Tibial nerve (tissue), 4 donors: Measurements from ENCODE around the gene OR52B6. TPM values are rescaled to one million over a fixed set of nuclear protein-coding genes. Genes with fewer than 3 reads are reported as not detected.

Source experiments
- DNase-seq, 2 donors: peaks; one replicate each; pipeline ENCODE4 v3.0.0-alpha.2; 2019; ENCODE audit warnings: low spot score in 2 of 2
- H3K27ac ChIP-seq, 4 donors: fragments of 200-600 bp; sonication (generic) in 3 of 4; one replicate each; pipeline ENCODE4 v1.5.1; 2017 to 2019; ENCODE audit warnings: mild to moderate bottlenecking in 1 of 4
- H3K27me3 ChIP-seq, 2 donors: fragments of 200-600 bp; sonication (generic) in 1 of 2; one replicate each; pipeline versions ENCODE4 v1.5.1 to v1.6.0; 2017 to 2019
- H3K36me3 ChIP-seq, 3 donors: fragments of 200-600 bp; sonication (generic); one replicate each; pipeline ENCODE4 v1.5.1; 2018 to 2019
- H3K4me1 ChIP-seq, 4 donors: fragments of 200-600 bp; sonication (generic) in 3 of 4; one replicate each; pipeline ENCODE4 v1.5.1; 2017 to 2019
- H3K4me3 ChIP-seq, 4 donors: fragments of 200-600 bp; sonication (generic) in 3 of 4; one replicate each; pipeline ENCODE4 v1.5.1; 2017 to 2019; ENCODE audit warnings: mild to moderate bottlenecking in 1 of 4, moderate library complexity in 1 of 4
- H3K9me3 ChIP-seq, 4 donors: fragments of 200-600 bp; sonication (generic) in 3 of 4; one replicate each; pipeline ENCODE4 v1.5.1; 2017 to 2019
- CTCF ChIP-seq, 5 experiments: fragments of 200-600 bp in 3 of 5; fragments of 450-650 bp in 2 of 5; sonication (generic) in 3 of 5; IDR thresholded peaks; one replicate each; pipeline ENCODE4 v1.5.1; 2016 to 2019; ENCODE audit warnings: antibody characterized with exemption in 5 of 5, mild to moderate bottlenecking in 3 of 5, moderate library complexity in 2 of 5
- EP300 ChIP-seq, 2 donors: sonication (generic); formaldehyde crosslinking; IDR thresholded peaks; one replicate each; pipeline ENCODE4 v1.6.1; 2017; ENCODE audit warnings: antibody characterized with exemption in 2 of 2, mild to moderate bottlenecking in 1 of 2
- POLR2A ChIP-seq, 2 donors: fragments of 450-650 bp; IDR thresholded peaks; one replicate each; pipeline ENCODE4 v1.6.1; 2017; ENCODE audit warnings: antibody characterized with exemption in 2 of 2, mild to moderate bottlenecking in 2 of 2, moderate library complexity in 2 of 2
- WGBS, 2 donors: methylation state at CpG; one replicate each; pipeline ENCODE4 v1.1.5; 2018; 5-methylcytosine and 5-hydroxymethylcytosine counted together
- total RNA-seq, 4 donors: library from RNA; depleted of rRNA; stranded (reverse); fragments of >200 nt; gene quantifications; one replicate each; pipeline ENCODE4 v1.1.0, GENCODE V29; 2016

OR52B6 gene
- total RNA-seq, 4 donors from 2014 or later, result not detected

- H3K27me3 ChIP-seq, result no peaks in the 10 kb centered on the region
- peak within 1 kb of the TSS; percentile 37 to 64 (median 56) for H3K4me3 ChIP-seq
- peaks cover 0 to 5% (median 0%) of the 10 kb centered on the region in 3 donors for H3K36me3 ChIP-seq
- H3K4me1 ChIP-seq, result peaks cover 0 to 41% (median 19%) of the 10 kb centered on the region in 4 donors
- DNase-seq, result peak; percentile 33 to 64
- 17% methylated on average over 7 of the region's 7 CpGs for WGBS, 2 donors
- no peaks in the 10 kb centered on the region for H3K9me3 ChIP-seq
- H3K27ac ChIP-seq, result peak within 1 kb of the TSS; percentile 32 to 85 (median 74)
- TF ChIP-seq POLR2A (IDR thresholded peaks at IDR 0.05), result peak in 1 of 2 donors; percentile 10
- no peak for TF ChIP-seq CTCF (IDR thresholded peaks at IDR 0.05)
- TF ChIP-seq EP300 (IDR thresholded peaks at IDR 0.05), result peak in 1 of 2 donors; percentile 53
Observed at GRCh38 chr11:5624489-5625279, 44.0 kb downstream of the OR52B6 start, which contains the start of gene TRIM34. Gene TRIM34, plus strand, starts transcription at chr11:5625001. Its CDS starts 7,331 bp downstream, at chr11:5632332.

- H3K4me1 ChIP-seq, result peaks cover 0 to 41% (median 19%) of the 10 kb centered on the region in 4 donors
- peaks cover 0 to 8% (median 0%) of the 10 kb centered on the region in 3 donors for H3K36me3 ChIP-seq
- no peaks in the 10 kb centered on the region for H3K9me3 ChIP-seq
- peak overlapping the region; percentile 32 to 85 (median 74) for H3K27ac ChIP-seq
- DNase-seq, result no peak
- no peaks in the 10 kb centered on the region for H3K27me3 ChIP-seq
- TF ChIP-seq CTCF (IDR thresholded peaks at IDR 0.05) (no peak), POLR2A (IDR thresholded peaks at IDR 0.05) (no peak), EP300 (IDR thresholded peaks at IDR 0.05) (no peak)
- WGBS, 2 donors, result 6 to 12% methylated on average over 4 of the region's 4 CpGs
- H3K4me3 ChIP-seq, result peak overlapping the region; percentile 37 to 64 (median 56)
Observed at GRCh38 chr11:5625281-5625680, 44.6 kb downstream of the OR52B6 start.

- WGBS, 2 donors, result 57 to 65% methylated on average over 5 of the region's 5 CpGs
- Histone ChIP-seq H3K27ac (peak overlapping the region in 1 of 4 donors; percentile 85), H3K27me3 (no peaks in the 10 kb centered on the region), H3K4me1 (peaks cover 0 to 35% (median 15%) of the 10 kb centered on the region in 4 donors), H3K9me3 (no peaks in the 10 kb centered on the region), H3K36me3 (peaks cover 0 to 8% (median 0%) of the 10 kb centered on the region in 3 donors), H3K4me3 (no peak overlapping the region)
- no peak for TF ChIP-seq POLR2A (IDR thresholded peaks at IDR 0.05)
- TF ChIP-seq EP300 (IDR thresholded peaks at IDR 0.05), result no peak
- no peak for TF ChIP-seq CTCF (IDR thresholded peaks at IDR 0.05)
- DNase-seq, result no peak
Observed at GRCh38 chr11:5626196-5626595, 45.5 kb downstream of the OR52B6 start.

- Histone ChIP-seq H3K4me3 (no peak overlapping the region), H3K9me3 (no peaks in the 10 kb centered on the region), H3K27me3 (no peaks in the 10 kb centered on the region), H3K36me3 (peaks cover 0 to 52% (median 0%) of the 10 kb centered on the region in 3 donors), H3K27ac (no peak overlapping the region), H3K4me1 (peaks cover 0 to 3% (median 0%) of the 10 kb centered on the region in 4 donors)
- WGBS, 2 donors, result 79 to 81% methylated on average over 2 of the region's 2 CpGs
- no peak for TF ChIP-seq CTCF (IDR thresholded peaks at IDR 0.05)
- no peak for TF ChIP-seq EP300 (IDR thresholded peaks at IDR 0.05)
- TF ChIP-seq POLR2A (IDR thresholded peaks at IDR 0.05), result no peak
- DNase-seq, result no peak
Observed at GRCh38 chr11:5631417-5631816, 50.7 kb downstream of the OR52B6 start.

Other genes with a start within 250 kb of the OR52B6 start
- gene OR51B5, start 237.4 kb upstream of the OR52B6 start, total RNA-seq, result 1 to 10 TPM in 3 of 4 donors, not detected in 1; 1.3 to 2.9 (median 2.0) TPM
- not detected for gene OR51B6, start 229.4 kb upstream of the OR52B6 start, total RNA-seq
- gene OR51M1, start 197.1 kb upstream of the OR52B6 start, total RNA-seq, result not detected
- not detected for gene OR51Q1, start 158.8 kb upstream of the OR52B6 start, total RNA-seq
- 1 to 10 TPM in 1 of 4 donors, not detected in 3; 3.9 TPM for gene OR51I1, start 139.4 kb upstream of the OR52B6 start, total RNA-seq
- gene OR51I2, start 131.6 kb upstream of the OR52B6 start, total RNA-seq, result not detected
- not detected for gene OR52D1, start 92.2 kb upstream of the OR52B6 start, total RNA-seq
- 1 to 10 TPM in 3 of 4 donors, under 1 TPM in 1; 0.84 to 4.9 (median 2.1) TPM for gene UBQLN3, start 70.9 kb upstream of the OR52B6 start, total RNA-seq
- gene UBQLNL, start 64.2 kb upstream of the OR52B6 start, total RNA-seq, result 1 to 10 TPM; 1.2 to 3.7 (median 2.1) TPM
- gene OR52H1, start 32.3 kb upstream of the OR52B6 start, total RNA-seq, result 1 to 10 TPM in 2 of 4 donors, under 1 TPM in 1, not detected in 1; 0.84 to 7.5 (median 1.3) TPM
- 1 to 10 TPM; 1.2 to 5.9 (median 2.5) TPM for gene TRIM6, start 15.8 kb downstream of the OR52B6 start, total RNA-seq
- 1 to 10 TPM; 2.2 to 6.1 (median 3.1) TPM for gene TRIM34, start 44.1 kb downstream of the OR52B6 start, total RNA-seq
- gene TRIM5, start 104.2 kb downstream of the OR52B6 start, total RNA-seq, result 10 to 100 TPM; 16.9 to 38.7 (median 26.1) TPM
- gene TRIM22, start 108.9 kb downstream of the OR52B6 start, total RNA-seq, result 100 to 1,000 TPM in 2 of 4 donors, 10 to 100 TPM in 2; 78.3 to 131 (median 100) TPM
- gene OR56B1, start 155.6 kb downstream of the OR52B6 start, total RNA-seq, result under 1 TPM in 2 of 4 donors, not detected in 2; 0.20 to 0.63 TPM
- gene OR52N4, start 173.4 kb downstream of the OR52B6 start, total RNA-seq, result under 1 TPM in 2 of 4 donors, not detected in 2; 0.44 to 0.98 TPM
- not detected for gene OR52N5, start 202.5 kb downstream of the OR52B6 start, total RNA-seq
- under 1 TPM in 1 of 4 donors, not detected in 3; 0.30 TPM for gene OR52N1, start 210.4 kb downstream of the OR52B6 start, total RNA-seq
- gene OR52N2, start 228.0 kb downstream of the OR52B6 start, total RNA-seq, result not detected